H1 (cell line): Measurements from ENCODE around the gene RAB3GAP2. TPM values are rescaled to one million over a fixed set of nuclear protein-coding genes. Genes with fewer than 3 reads are reported as not detected.
A peak's percentile ranks its signal among the peaks of the same experiment; 100 is the strongest.

ENCODE experiments used
- CTCF ChIA-PET: fragments of 300-600 bp; sonication (Branson Sonifier 250); formaldehyde crosslinking; loops from one replicate; lab custom pipeline; 2021; ENCODE audit not compliant: partially characterized antibody; lab: Charles Lee
- POLR2A ChIA-PET: fragments of 300-600 bp; sonication (Branson Sonifier 250); formaldehyde crosslinking; loops from one replicate; lab custom pipeline; 2021; ENCODE audit warnings: inconsistent platforms; ENCODE audit not compliant: partially characterized antibody; lab: Charles Lee
- DNase-seq, 2 experiments: peaks; one replicate each; pipeline versions ENCODE4 v3.0.0 to v3.0.0-alpha.2; 2010 to 2022; ENCODE audit warnings: low spot score in 2 of 2, low read depth in 1 of 2, mixed read lengths in 1 of 2
- FAIRE-seq: peaks from 2 replicates; lab custom pipeline; 2011; peaks lifted over from hg19 to GRCh38; lab: Jason Lieb, UNC
- H2AFZ ChIP-seq: 2 replicates; pipeline ENCODE4 v1.8.1; 2012; ENCODE audit warnings: low read length, inconsistent platforms
- H2AK5ac ChIP-seq: 2 replicates; pipeline ENCODE4 v1.6.1; 2013; ENCODE audit warnings: low read depth, low read length
- H2BK120ac ChIP-seq: replicated peaks from 2 replicates; pipeline ENCODE3; 2013; ENCODE audit warnings: low read depth, low read length, inconsistent platforms
- H2BK12ac ChIP-seq: 2 replicates; pipeline ENCODE4 v1.6.1; 2013; ENCODE audit warnings: low read depth, low read length
- H2BK15ac ChIP-seq: 2 replicates; pipeline ENCODE4 v1.6.1; 2013; ENCODE audit warnings: low read length
- H2BK20ac ChIP-seq: 2 replicates; pipeline ENCODE4 v1.6.1; 2013; ENCODE audit warnings: low read length
- H2BK5ac ChIP-seq: 2 replicates; pipeline ENCODE4 v1.6.1; 2013; ENCODE audit warnings: low read depth, low read length
- H3K14ac ChIP-seq: 2 replicates; pipeline ENCODE4 v1.6.1; 2013; ENCODE audit warnings: inconsistent platforms; ENCODE audit not compliant: insufficient read length
- H3K18ac ChIP-seq: 2 replicates; pipeline ENCODE4 v1.6.1; 2013; ENCODE audit warnings: low read length; ENCODE audit errors: extremely low read depth
- H3K23ac ChIP-seq: 2 replicates; pipeline ENCODE4 v1.6.1; 2013; ENCODE audit warnings: inconsistent platforms; ENCODE audit not compliant: insufficient read length
- H3K23me2 ChIP-seq: 2 replicates; pipeline ENCODE4 v1.6.1; 2013; ENCODE audit warnings: low read depth, low read length
- H3K27ac ChIP-seq: 2 replicates; pipeline ENCODE4 v1.6.1; 2011; ENCODE audit warnings: low read depth, low read length, inconsistent platforms
- H3K27me3 ChIP-seq, 4 experiments: replicated peaks in 1 of 4; 1 replicate in 1 of 4; 2 replicates in 3 of 4; pipeline versions ENCODE4 v1.6.1 to v1.8.1; 2011 to 2013; ENCODE audit warnings: low read length in 3 of 4, mild to moderate bottlenecking in 3 of 4, inconsistent platforms in 2 of 4, mixed read lengths in 2 of 4, moderate library complexity in 1 of 4; ENCODE audit not compliant: control insufficient read depth in 3 of 4, insufficient read depth in 3 of 4; ENCODE audit errors: extremely low read depth in 1 of 4
- H3K36me3 ChIP-seq, 4 experiments: 2 replicates each; pipeline versions ENCODE4 v1.6.1 to v1.8.1; 2011 to 2013; ENCODE audit warnings: mild to moderate bottlenecking in 4 of 4, low read length in 3 of 4, moderate library complexity in 2 of 4, control low read depth in 1 of 4, inconsistent platforms in 1 of 4; ENCODE audit not compliant: insufficient read depth in 4 of 4, control insufficient read depth in 2 of 4
- H3K4ac ChIP-seq: replicated peaks from 2 replicates; pipeline ENCODE3; 2013; ENCODE audit warnings: low read length, low read depth, mixed read lengths, inconsistent platforms; ENCODE audit not compliant: insufficient read length
- H3K4me1 ChIP-seq, 4 experiments: replicated peaks in 1 of 4; 1 replicate in 1 of 4; 2 replicates in 3 of 4; pipeline versions ENCODE4 v1.6.1 to v1.8.1; 2011 to 2013; ENCODE audit warnings: low read length in 3 of 4, inconsistent platforms in 2 of 4, mixed read lengths in 1 of 4; ENCODE audit not compliant: insufficient read depth in 4 of 4, control insufficient read depth in 3 of 4
- H3K4me2 ChIP-seq, 2 experiments: 2 replicates each; pipeline versions ENCODE4 v1.6.1 to v1.8.1; 2011 to 2013; ENCODE audit warnings: low read depth in 2 of 2, low read length in 2 of 2, control low read depth in 1 of 2, inconsistent platforms in 1 of 2, mild to moderate bottlenecking in 1 of 2; ENCODE audit not compliant: insufficient read depth in 1 of 2
- H3K4me3 ChIP-seq, 4 experiments: fragments of 200-600, 300-600 bp in 1 of 4; sonication (generic), shearing (Covaris generic), sonication (Bioruptor Twin) in 1 of 4; 2 replicates each; pipeline versions ENCODE4 v1.5.1 to v1.8.1; 2011 to 2016; ENCODE audit warnings: low read length in 4 of 4, low read depth in 3 of 4, control low read depth in 2 of 4, inconsistent platforms in 2 of 4, mild to moderate bottlenecking in 2 of 4, mixed read lengths in 1 of 4, moderate library complexity in 1 of 4; ENCODE audit not compliant: insufficient read depth in 2 of 4; ENCODE audit errors: extremely low read depth in 1 of 4
- H3K56ac ChIP-seq: replicated peaks from 2 replicates; pipeline ENCODE3; 2013; ENCODE audit warnings: low read depth, mild to moderate bottlenecking, mixed read lengths, low read length, inconsistent platforms; ENCODE audit not compliant: insufficient read length
- H3K79me1 ChIP-seq: 2 replicates; pipeline ENCODE4 v1.6.1; 2013; ENCODE audit warnings: low read depth, low read length, control low read depth
- H3K79me2 ChIP-seq, 2 experiments: 2 replicates each; pipeline versions ENCODE4 v1.6.1 to v1.8.1; 2012 to 2013; ENCODE audit warnings: low read length in 2 of 2, mild to moderate bottlenecking in 2 of 2, inconsistent platforms in 1 of 2; ENCODE audit not compliant: insufficient read depth in 2 of 2, control insufficient read depth in 1 of 2
- H3K9ac ChIP-seq, 4 experiments: replicated peaks in 1 of 4; 1 replicate in 1 of 4; 2 replicates in 3 of 4; pipeline versions ENCODE4 v1.6.1 to v1.8.1; 2011 to 2013; ENCODE audit warnings: low read depth in 3 of 4, low read length in 3 of 4, control low read depth in 2 of 4, mild to moderate bottlenecking in 2 of 4, moderate library complexity in 2 of 4, inconsistent platforms in 1 of 4; ENCODE audit errors: extremely low read depth in 1 of 4
- H3K9me3 ChIP-seq, 2 experiments: 2 replicates each; pipeline versions ENCODE4 v1.6.1 to v1.8.1; 2012 to 2013; ENCODE audit warnings: mild to moderate bottlenecking in 2 of 2, moderate library complexity in 2 of 2, control low read depth in 1 of 2, inconsistent platforms in 1 of 2, low read depth in 1 of 2, low read length in 1 of 2, mixed read lengths in 1 of 2; ENCODE audit not compliant: insufficient read depth in 2 of 2
- H4K20me1 ChIP-seq, 2 experiments: replicated peaks in 1 of 2; 2 replicates each; pipeline versions ENCODE3 to v1.8.1; 2011 to 2013; ENCODE audit warnings: inconsistent platforms in 2 of 2, low read length in 2 of 2, mild to moderate bottlenecking in 1 of 2; ENCODE audit not compliant: insufficient read depth in 2 of 2, control insufficient read depth in 1 of 2
- H4K5ac ChIP-seq: 2 replicates; pipeline ENCODE4 v1.6.1; 2013; ENCODE audit warnings: low read length, low read depth, mixed read lengths, inconsistent platforms; ENCODE audit not compliant: insufficient read length
- H4K8ac ChIP-seq: 2 replicates; pipeline ENCODE4 v1.8.0; 2013; ENCODE audit warnings: mild to moderate bottlenecking, moderate library complexity, low read length, inconsistent platforms; ENCODE audit not compliant: insufficient read depth; ENCODE audit errors: extremely low read depth
- H4K91ac ChIP-seq: replicated peaks from 2 replicates; pipeline ENCODE3; 2013; ENCODE audit warnings: low read length, mixed read lengths, inconsistent platforms; ENCODE audit not compliant: insufficient read length
- WGBS, 2 experiments: shearing (Covaris generic) in 1 of 2; methylation state at CpG; one replicate each; pipeline versions ENCODE4 v1.1.6 to v1.1.7; 2013 to 2015; ENCODE audit warnings: low lambda C conversion rate in 2 of 2, mixed read lengths in 2 of 2, inconsistent platforms in 1 of 2, low coverage in 1 of 2, missing lambda C conversion rate in 1 of 2; ENCODE audit not compliant: insufficient replicate concordance in 2 of 2, insufficient coverage in 1 of 2, insufficient read length in 1 of 2; ENCODE audit errors: extremely low coverage in 1 of 2, missing lambda C conversion rate in 1 of 2; 5-methylcytosine and 5-hydroxymethylcytosine counted together
- polyA plus RNA-seq, 7 experiments: library from polyadenylated mRNA; depleted of rRNA in 3 of 7; stranded (reverse) in 5 of 7; unstranded in 2 of 7; fragments of >200 nt in 5 of 7; fragments of 200-250 nt in 2 of 7; gene quantifications; 1 replicate in 5 of 7; 2 replicates in 1 of 7; 4 replicates in 1 of 7; pipeline versions ENCODE4 v1.2.1 to v1.2.3, GENCODE V29; 2011 to 2013; ENCODE audit warnings: missing spikeins in 2 of 7, mixed read lengths in 2 of 7
- total RNA-seq: library from RNA; stranded (reverse); fragmentation: NEBNext Ultra II Directional; extraction: Animal tissue kit (Norgen Biotek cat#: 25700); gene quantifications from 2 replicates; pipeline ENCODE4 v1.2.1, GENCODE V29; 2021

The RAB3GAP2 gene
- total and polyA plus RNA-seq, 2 of the 8 experiments (the other 6 are each of a cell fraction or from before 2014, with no cell fraction given), result 19.7 to 52.7 TPM

DNA sequence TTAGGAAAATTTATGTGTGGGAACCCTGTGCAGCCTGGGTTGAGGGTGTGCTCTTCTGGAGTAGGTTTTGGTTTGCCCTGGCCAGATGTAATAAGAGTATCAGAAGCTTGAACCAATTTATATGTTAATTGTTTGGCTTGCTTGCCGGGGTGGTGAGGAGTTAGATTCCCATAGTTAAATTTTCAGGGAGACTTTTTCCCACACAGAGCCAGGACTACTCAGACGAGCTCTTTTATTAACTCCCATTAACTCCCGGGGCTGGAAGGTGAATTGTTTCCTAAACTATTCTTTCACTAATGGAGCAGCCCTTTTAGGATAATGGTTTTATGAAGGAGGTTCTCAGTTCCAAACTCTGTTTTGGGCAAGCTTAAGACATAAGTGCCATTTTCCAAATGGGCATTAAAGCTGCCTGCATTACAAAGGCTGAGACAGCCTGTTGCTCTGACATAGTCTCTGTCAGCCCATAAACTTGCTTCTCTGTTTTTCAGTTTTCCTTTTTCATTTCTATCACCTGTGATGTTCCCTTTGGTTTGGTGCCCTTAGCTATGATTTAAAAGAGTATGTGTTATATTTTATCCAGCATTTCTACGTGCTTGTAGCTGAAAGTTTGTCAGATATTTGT lies 18.0 kb upstream of the RAB3GAP2 start:
- ChIA-PET CTCF (interaction anchor here (0.6 to 2.4 kb wide), 10 partner anchors 10 to 520 kb away, joined by 3 to 29 read pairs (median 4); no protein-coding TSS in a partner anchor), POLR2A (interaction anchor here (1.0 kb wide), 1 partner anchor 10 kb away, joined by 4 read pairs; no protein-coding TSS in a partner anchor)
- H3K4me3 ChIP-seq, result peak overlapping the region in 3 of 4 experiments; percentile 16 to 40 (median 24); a peak in 4 of 8 replicates
- no peak overlapping the region for H2BK5ac ChIP-seq
- no peak overlapping the region for H2BK20ac ChIP-seq
- H3K27ac ChIP-seq, result no peak overlapping the region
- no peak overlapping the region for H4K91ac ChIP-seq
- no peaks in the 10 kb centered on the region for H3K36me3 ChIP-seq
- H4K8ac ChIP-seq, result no peak overlapping the region
- 19% methylated on average over 4 of the region's 4 CpGs; no CpG with 5 or more reads in 1 of the 2 experiments for WGBS, 2 experiments
- H4K5ac ChIP-seq, result no peak overlapping the region
- H3K23me2 ChIP-seq, result no peaks in the 10 kb centered on the region
- H2BK12ac ChIP-seq, result no peak overlapping the region
- peaks cover 0 to 3% (median 2%) of the 10 kb centered on the region in 4 experiments; a peak in 1 of 7 replicates for H3K4me1 ChIP-seq
- no peak overlapping the region for H3K23ac ChIP-seq
- H3K14ac ChIP-seq, result no peak overlapping the region
- H2AK5ac ChIP-seq, result no peak overlapping the region
- FAIRE-seq (peak; percentile 48), DNase-seq (no peak)
- H3K18ac ChIP-seq, result no peak overlapping the region
- H3K9ac ChIP-seq, result no peak overlapping the region
- no peak overlapping the region for H2BK120ac ChIP-seq
- no peak overlapping the region for H3K56ac ChIP-seq
- peak overlapping the region; percentile 3; the same call in 1 of the 2 replicates for H2AFZ ChIP-seq
- H3K4me2 ChIP-seq, result peak overlapping the region; percentile 33 to 59; a peak in 3 of 4 replicates
- no peaks in the 10 kb centered on the region for H3K79me1 ChIP-seq
- no peak overlapping the region for H2BK15ac ChIP-seq
- H3K9me3 ChIP-seq, result no peaks in the 10 kb centered on the region
- no peaks in the 10 kb centered on the region for H4K20me1 ChIP-seq
- H3K27me3 ChIP-seq, result no peaks in the 10 kb centered on the region
- no peaks in the 10 kb centered on the region for H3K79me2 ChIP-seq
- no peak overlapping the region for H3K4ac ChIP-seq
